LNCaP clone FGC (cell line): ENCODE measurements around the gene CASP3.
"Not testable (repeated sequence)": the region's sequence is repeated elsewhere in the genome, so short reads cannot be mapped to it uniquely, and the experiment has no call there.

ENCODE experiments used
- DNase-seq: peaks from one replicate; pipeline ENCODE4 v3.0.0-alpha.2; 2011; ENCODE audit warnings: low read depth
- H3K4me3 ChIP-seq: 2 replicates; pipeline ENCODE4 v1.5.1; 2011; ENCODE audit warnings: mild to moderate bottlenecking, low read depth, low read length, control low read depth
- CTCF ChIP-seq: IDR thresholded peaks from 2 replicates; pipeline ENCODE4 v1.5.1; 2012; ENCODE audit warnings: mild to moderate bottlenecking; ENCODE audit not compliant: control insufficient read depth, insufficient read depth; ENCODE audit errors: extremely low read depth

Gene CASP3

GRCh38 chr4:184653650-184654049 is 4.4 kb upstream of the CASP3 start:
- TF ChIP-seq CTCF = no peak
- DNase-seq = no peak
- no peak overlapping the region for H3K4me3 ChIP-seq

DNA sequence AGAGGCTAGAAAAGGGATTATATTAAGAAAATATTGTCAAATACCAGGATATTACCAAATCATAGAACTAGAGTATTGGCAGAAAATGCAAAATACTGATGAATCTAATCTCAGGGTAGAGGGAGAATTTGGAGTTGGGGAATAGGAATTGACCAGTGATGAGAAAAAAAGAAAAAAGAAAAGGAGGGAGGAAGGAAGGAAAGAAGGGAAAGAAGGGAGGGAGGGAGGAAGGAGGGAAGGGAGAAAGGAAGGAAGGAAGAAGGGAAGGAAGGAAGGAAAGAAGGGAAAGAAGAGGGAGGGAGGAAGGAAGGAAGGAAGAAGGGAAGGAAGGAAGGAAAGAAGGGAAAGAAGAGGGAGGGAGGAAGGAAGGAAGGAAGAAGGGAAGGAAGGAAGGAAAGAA is 3.4 kb upstream of the CASP3 start:
- not testable (repeated sequence) for H3K4me3 ChIP-seq, DNase-seq

DNA sequence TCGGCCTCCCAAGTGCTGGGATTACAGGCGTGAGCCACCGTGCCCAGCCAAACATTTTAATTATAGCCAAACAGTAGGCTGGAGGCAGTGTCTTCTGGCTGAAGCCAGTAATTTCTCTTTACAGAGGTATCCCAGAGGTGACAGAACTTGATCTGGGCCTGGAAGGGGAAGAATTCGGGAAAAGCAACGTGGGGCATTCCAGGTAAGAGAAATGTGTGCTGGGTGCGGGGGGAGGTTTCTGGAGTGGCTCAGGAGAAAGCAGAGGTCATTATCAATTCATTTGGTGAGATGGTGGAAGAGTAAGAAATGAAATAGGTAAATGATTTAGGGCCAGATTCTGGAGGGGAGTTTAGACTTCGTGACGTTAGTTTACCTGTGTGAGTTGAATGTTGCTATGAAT is 2.7 kb upstream of the CASP3 start:
- no peak for TF ChIP-seq CTCF
- no peak overlapping the region for H3K4me3 ChIP-seq
- DNase-seq = no peak

DNA sequence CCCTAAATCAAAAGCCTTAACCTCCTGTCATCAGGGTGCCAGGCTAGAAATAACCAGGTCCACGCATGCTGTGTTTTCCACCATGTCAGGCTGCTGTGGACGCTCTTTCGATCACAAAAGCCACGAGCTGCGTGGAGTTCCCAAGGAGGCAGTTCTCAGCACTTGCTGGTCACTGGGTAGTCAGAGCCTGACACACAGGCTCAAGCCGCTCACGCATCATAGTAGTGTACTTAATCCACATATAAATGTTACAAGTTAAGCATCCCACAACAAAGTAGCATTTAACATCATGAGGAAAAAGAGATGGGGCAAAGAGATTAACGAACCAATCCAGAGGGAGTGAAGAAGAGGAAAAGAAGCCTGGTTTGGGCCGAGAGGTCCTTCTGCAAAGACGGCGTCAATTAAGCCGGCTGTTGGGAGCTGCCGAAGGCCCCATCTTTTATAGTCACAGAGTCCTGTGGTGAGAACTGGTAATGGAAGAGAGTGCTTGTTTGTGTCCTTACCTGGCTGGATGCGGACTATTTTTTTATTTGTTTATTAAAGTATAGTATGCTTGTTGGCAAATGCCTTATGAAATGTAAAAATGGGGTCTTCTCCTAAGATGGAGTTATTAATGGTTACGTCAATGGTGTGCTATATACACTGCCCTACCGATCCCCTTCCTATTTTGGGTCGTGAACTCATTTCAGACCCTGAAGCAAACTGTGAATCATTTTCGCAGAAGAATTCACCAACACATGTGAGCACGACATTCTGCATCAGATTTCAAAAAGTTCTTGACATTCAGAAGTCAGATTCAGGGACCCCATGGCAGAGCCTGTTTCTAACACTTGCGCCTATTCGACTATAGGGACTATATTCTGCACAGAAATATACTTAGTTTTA is 966 bp upstream of the CASP3 start:
- DNase-seq = no peak
- no peak for TF ChIP-seq CTCF
- H3K4me3 ChIP-seq = peak overlapping the region; percentile 86

GRCh38 chr4:184648313-184649025 is 778 bp downstream of the CASP3 start:
- H3K4me3 ChIP-seq = peak overlapping the region; percentile 81
- DNase-seq = no peak
- no peak for TF ChIP-seq CTCF

DNA sequence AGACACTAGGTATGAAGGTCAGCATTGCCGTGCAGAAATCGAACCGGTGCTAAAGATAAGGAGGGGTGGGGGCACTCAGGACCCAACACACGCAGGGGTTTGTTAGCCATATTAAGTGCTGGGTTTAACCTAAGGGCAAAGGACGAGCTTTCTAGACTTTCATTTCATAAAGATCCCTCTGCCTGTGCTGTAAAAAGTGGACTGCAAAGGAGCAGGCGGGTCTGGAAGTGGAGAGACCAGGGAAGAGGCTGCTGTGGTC is 1.3 kb downstream of the CASP3 start:
- no peak for TF ChIP-seq CTCF
- no peak for DNase-seq
- H3K4me3 ChIP-seq = peak overlapping the region; percentile 81

DNA sequence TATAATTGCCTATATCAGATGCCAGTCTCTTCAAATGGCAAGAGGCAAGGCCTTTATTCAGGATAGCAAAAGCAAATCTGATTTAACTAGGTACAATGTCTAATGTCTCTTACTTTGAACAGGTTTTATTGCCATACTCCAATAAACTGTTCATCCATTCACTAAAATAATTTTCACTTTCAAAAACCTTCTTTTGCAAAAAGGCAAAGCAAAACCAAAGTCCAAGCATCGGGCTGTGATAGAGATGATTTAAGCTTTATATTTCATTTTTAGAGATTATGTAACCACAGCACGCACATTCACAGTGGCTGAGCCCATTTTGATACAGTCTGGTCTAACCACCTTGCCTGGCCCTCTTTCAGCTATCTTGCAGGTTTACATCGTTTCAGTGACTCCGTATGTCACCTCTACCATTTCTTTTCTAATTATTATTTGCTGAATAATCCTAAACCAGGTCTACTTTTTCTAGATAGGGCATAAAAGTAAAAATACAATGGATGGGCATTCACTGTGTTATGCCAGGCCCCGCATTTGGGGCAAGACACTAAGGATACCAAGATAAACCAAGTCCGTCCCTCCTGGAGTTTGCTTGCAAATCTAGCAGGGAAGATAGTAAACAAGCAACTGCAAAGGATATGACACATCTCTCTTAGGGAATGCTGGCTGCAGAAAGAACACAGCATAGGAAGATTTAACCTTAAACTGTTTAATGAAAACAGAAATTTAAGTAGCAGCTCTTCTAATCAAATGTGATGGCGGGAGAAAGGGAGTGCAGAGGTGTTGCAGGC is 1.8 kb downstream of the CASP3 start:
- TF ChIP-seq CTCF = no peak
- peak overlapping the region; percentile 81 for H3K4me3 ChIP-seq
- DNase-seq = no peak
